HCT116 (cell line): ENCODE measurements around the gene LRG1. TPM values are rescaled to one million over a fixed set of nuclear protein-coding genes. Genes with fewer than 3 reads are reported as not detected.

Experiments
- ATAC-seq: fragments of 200-7000 bp; cut with Tn5 transposase; 2 replicates; pipeline ENCODE4 v1.9.1; 2020; ENCODE audit warnings: mild to moderate bottlenecking, moderate library complexity
- BruUV-seq: library from RNA; stranded (reverse); fragments of 400-500 nt; replicated peaks from 2 replicates; lab custom pipeline; 2021; lab: Mats Ljungman, UMichigan
- CTCF ChIA-PET: fragments of 300-600 bp; sonication (Branson Sonifier 250); formaldehyde crosslinking; loops from one replicate; lab custom pipeline; 2021; ENCODE audit warnings: antibody characterized with exemption; lab: Charles Lee
- POLR2A ChIA-PET: fragments of 300-600, 350-600 bp; sonication (Branson Sonifier 250); formaldehyde crosslinking; loops from one replicate; lab custom pipeline; 2021; ENCODE audit warnings: antibody characterized with exemption; lab: Charles Lee
- RAD21 ChIA-PET, 2 experiments: fragments of 300-600 bp; sonication (Branson Sonifier 250); formaldehyde crosslinking; loops; one replicate each; lab custom pipeline; 2023; ENCODE audit warnings: low total read pairs in 2 of 2; ENCODE audit not compliant: uncharacterized antibody in 2 of 2, unreplicated experiment in 2 of 2, low non-redundant PET in 1 of 2; lab: Charles Lee
- DNase-seq: peaks from one replicate; pipeline ENCODE4 v3.0.0-alpha.2; 2010; ENCODE audit warnings: low read depth, low spot score
- H2AFZ ChIP-seq: fragments of 200-600 bp; shearing (Covaris generic), sonication (generic); 2 replicates; pipeline ENCODE4 v1.6.1; 2017; ENCODE audit warnings: low read depth, mixed run types, mixed read lengths, antibody characterized with exemption, low read length; ENCODE audit not compliant: poor library complexity, severe bottlenecking
- H3K27ac ChIP-seq: 2 replicates; pipeline ENCODE4 v1.5.1; 2012; ENCODE audit warnings: low read depth, low read length
- H3K27me3 ChIP-seq: fragments of 200-600 bp; sonication (generic); 2 replicates; pipeline ENCODE4 v1.6.1; 2016; ENCODE audit warnings: mixed run types, low read length, mixed read lengths; ENCODE audit not compliant: insufficient read depth
- H3K36me3 ChIP-seq, 2 experiments: fragments of 200-500 bp in 1 of 2; fragments of 200-600 bp in 1 of 2; sonication (Bioruptor generic) in 1 of 2; sonication (generic) in 1 of 2; 2 replicates each; pipeline versions ENCODE4 v1.5.1 to v1.6.1; 2014 to 2016; ENCODE audit warnings: low read length in 2 of 2, inconsistent platforms in 1 of 2, mixed read lengths in 1 of 2, mixed run types in 1 of 2; ENCODE audit not compliant: insufficient read depth in 2 of 2, control insufficient read depth in 1 of 2
- H3K4me1 ChIP-seq, 2 experiments: fragments of 200-600 bp in 1 of 2; sonication (generic) in 1 of 2; 2 replicates each; pipeline versions ENCODE4 v1.5.1 to v1.6.1; 2012 to 2017; ENCODE audit warnings: low read length in 2 of 2, inconsistent platforms in 1 of 2, mild to moderate bottlenecking in 1 of 2, mixed read lengths in 1 of 2, mixed run types in 1 of 2, moderate library complexity in 1 of 2; ENCODE audit not compliant: insufficient read depth in 2 of 2, control insufficient read depth in 1 of 2
- H3K4me2 ChIP-seq: fragments of 200-600 bp; sonication (generic); 2 replicates; pipeline ENCODE4 v1.6.1; 2017; ENCODE audit warnings: mixed run types, low read length, mixed read lengths
- H3K4me3 ChIP-seq, 2 experiments: fragments of 200-600 bp in 1 of 2; sonication (generic) in 1 of 2; replicated peaks in 1 of 2; 2 replicates each; pipeline ENCODE4 v1.5.1; 2011 to 2016; ENCODE audit warnings: low read length in 2 of 2, control low read depth in 1 of 2, low read depth in 1 of 2, mild to moderate bottlenecking in 1 of 2, mixed read lengths in 1 of 2, mixed run types in 1 of 2
- H3K79me2 ChIP-seq: fragments of 200-600 bp; sonication (generic); 2 replicates; pipeline ENCODE4 v1.6.1; 2017; ENCODE audit warnings: mild to moderate bottlenecking, mixed run types, low read length, moderate library complexity, mixed read lengths; ENCODE audit not compliant: insufficient read depth
- H3K9ac ChIP-seq: fragments of 200-600 bp; sonication (generic); 2 replicates; pipeline ENCODE4 v1.6.1; 2016; ENCODE audit warnings: low read length, mixed read lengths
- H3K9me2 ChIP-seq: fragments of 200-600 bp; sonication (generic), shearing (Covaris generic); 2 replicates; pipeline ENCODE4 v1.6.1; 2017; ENCODE audit warnings: mixed run types, mild to moderate bottlenecking, moderate library complexity; ENCODE audit not compliant: insufficient read depth
- H3K9me3 ChIP-seq, 2 experiments: fragments of 200-500 bp in 1 of 2; fragments of 200-600 bp in 1 of 2; sonication (Bioruptor generic) in 1 of 2; sonication (generic) in 1 of 2; 2 replicates each; pipeline ENCODE4 v1.6.1; 2014 to 2017; ENCODE audit warnings: low read length in 2 of 2, mixed read lengths in 2 of 2, inconsistent platforms in 1 of 2, low read depth in 1 of 2, mild to moderate bottlenecking in 1 of 2, mixed run types in 1 of 2, moderate library complexity in 1 of 2; ENCODE audit not compliant: control insufficient read depth in 1 of 2, insufficient read depth in 1 of 2
- H4K20me1 ChIP-seq: fragments of 200-600 bp; sonication (generic), shearing (Covaris generic); 2 replicates; pipeline ENCODE4 v1.6.1; 2017; ENCODE audit warnings: mixed run types, mild to moderate bottlenecking, moderate library complexity; ENCODE audit not compliant: insufficient read depth
- CEBPB ChIP-seq: IDR thresholded peaks from 2 replicates; pipeline ENCODE4 v1.6.1; 2012; ENCODE audit warnings: low read depth
- EGR1 ChIP-seq: IDR thresholded peaks from 2 replicates; pipeline ENCODE4 v1.6.1; 2012; ENCODE audit warnings: low read depth
- ELF1 ChIP-seq: IDR thresholded peaks from 2 replicates; pipeline ENCODE4 v1.6.1; 2012; ENCODE audit warnings: low read depth, borderline replicate concordance
- EZH2phosphoT487 ChIP-seq: fragments of 200-600 bp; IDR thresholded peaks from 2 replicates; pipeline ENCODE4 v1.6.1; 2018; ENCODE audit warnings: antibody characterized with exemption, borderline replicate concordance
- FOSL1 ChIP-seq: IDR thresholded peaks from 2 replicates; pipeline ENCODE4 v1.6.1; 2012; ENCODE audit warnings: low read depth
- JUND ChIP-seq: IDR thresholded peaks from 2 replicates; pipeline ENCODE4 v1.6.1; 2012
- POLR2A ChIP-seq: IDR thresholded peaks from 2 replicates; pipeline ENCODE4 v1.7.0; 2011; ENCODE audit warnings: borderline replicate concordance; ENCODE audit not compliant: insufficient read depth, insufficient read length; ENCODE audit errors: extremely low read depth
- RAD21 ChIP-seq: IDR thresholded peaks from 2 replicates; pipeline ENCODE4 v1.6.1; 2012; ENCODE audit warnings: low read depth, mild to moderate bottlenecking
- SRF ChIP-seq: IDR thresholded peaks from 2 replicates; pipeline ENCODE4 v1.6.1; 2012; ENCODE audit warnings: low read depth
- TCF7L2 ChIP-seq: IDR thresholded peaks from 2 replicates; pipeline ENCODE4 v1.7.0; 2011; ENCODE audit warnings: borderline replicate concordance, inconsistent platforms; ENCODE audit not compliant: insufficient read depth, insufficient read length; ENCODE audit errors: extremely low read depth
- YY1 ChIP-seq: IDR thresholded peaks from 2 replicates; pipeline ENCODE4 v1.6.1; 2011; ENCODE audit warnings: low read length, low read depth, moderate library complexity, mild to moderate bottlenecking; ENCODE audit not compliant: insufficient replicate concordance; ENCODE audit errors: extremely low read depth
- ZFX ChIP-seq: fragments of 450-650 bp; IDR thresholded peaks from 2 replicates; pipeline ENCODE4 v1.6.1; 2017
- intact Hi-C: fragments of 100-400 bp; cut with micrococcal nuclease; formaldehyde crosslinking; loops from 2 replicates; pipeline ENCODE4 v1.10.0; 2022
- total RNA-seq: library from RNA; stranded (reverse); gene quantifications from one replicate; pipeline ENCODE4 v1.2.1, GENCODE V29; 2021; ENCODE audit not compliant: unreplicated experiment
- TF ChIP-seq, protein P1 (sequence below): IDR thresholded peaks from 2 replicates; pipeline ENCODE4 v1.6.1; 2011; ENCODE audit warnings: mild to moderate bottlenecking, low read length, moderate library complexity; ENCODE audit not compliant: insufficient replicate concordance; ENCODE audit errors: extremely low read depth
- TF ChIP-seq, protein P2 (sequence below), 3 experiments: fragments of 200-600 bp in 1 of 3; sonication (generic) in 1 of 3; IDR thresholded peaks in 2 of 3; conservative IDR thresholded peaks in 1 of 3; 2 replicates each; pipeline ENCODE4 v1.5.1; 2012 to 2017; ENCODE audit warnings: low read depth in 2 of 3, low read length in 2 of 3, antibody characterized with exemption in 1 of 3, borderline replicate concordance in 1 of 3, control low read depth in 1 of 3, mild to moderate bottlenecking in 1 of 3, mixed read lengths in 1 of 3, mixed run types in 1 of 3, moderate library complexity in 1 of 3; ENCODE audit not compliant: insufficient read depth in 1 of 3

The LRG1 gene
- total RNA-seq, 1 experiment from 2014 or later = 1.3 TPM

DNA sequence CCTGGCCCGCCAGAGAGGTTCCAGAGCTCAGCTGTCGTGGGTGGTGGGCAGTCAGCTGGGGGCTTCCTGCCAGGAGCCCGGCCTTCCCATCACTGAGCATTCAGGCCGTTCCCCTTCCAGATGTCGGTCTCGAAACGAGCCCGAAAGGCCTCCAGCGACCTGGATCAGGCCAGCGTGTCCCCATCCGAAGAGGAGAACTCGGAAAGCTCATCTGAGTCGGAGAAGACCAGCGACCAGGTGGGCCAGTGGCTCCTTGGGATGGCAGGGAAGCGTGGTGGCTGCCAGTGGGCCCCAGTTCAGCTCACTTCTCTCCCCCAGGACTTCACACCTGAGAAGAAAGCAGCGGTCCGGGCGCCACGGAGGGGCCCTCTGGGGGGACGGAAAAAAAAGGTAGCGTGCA lies 48.4 kb downstream of the LRG1 start (continued):
- TF ChIP-seq, protein P1, sequence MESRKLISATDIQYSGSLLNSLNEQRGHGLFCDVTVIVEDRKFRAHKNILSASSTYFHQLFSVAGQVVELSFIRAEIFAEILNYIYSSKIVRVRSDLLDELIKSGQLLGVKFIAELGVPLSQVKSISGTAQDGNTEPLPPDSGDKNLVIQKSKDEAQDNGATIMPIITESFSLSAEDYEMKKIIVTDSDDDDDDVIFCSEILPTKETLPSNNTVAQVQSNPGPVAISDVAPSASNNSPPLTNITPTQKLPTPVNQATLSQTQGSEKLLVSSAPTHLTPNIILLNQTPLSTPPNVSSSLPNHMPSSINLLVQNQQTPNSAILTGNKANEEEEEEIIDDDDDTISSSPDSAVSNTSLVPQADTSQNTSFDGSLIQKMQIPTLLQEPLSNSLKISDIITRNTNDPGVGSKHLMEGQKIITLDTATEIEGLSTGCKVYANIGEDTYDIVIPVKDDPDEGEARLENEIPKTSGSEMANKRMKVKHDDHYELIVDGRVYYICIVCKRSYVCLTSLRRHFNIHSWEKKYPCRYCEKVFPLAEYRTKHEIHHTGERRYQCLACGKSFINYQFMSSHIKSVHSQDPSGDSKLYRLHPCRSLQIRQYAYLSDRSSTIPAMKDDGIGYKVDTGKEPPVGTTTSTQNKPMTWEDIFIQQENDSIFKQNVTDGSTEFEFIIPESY = no peak
- TF ChIP-seq ELF1 = no peak
- TF ChIP-seq POLR2A = no peak
- no peak for TF ChIP-seq EZH2phosphoT487
- no peak for TF ChIP-seq EGR1
- TF ChIP-seq SRF = no peak
- no peak for TF ChIP-seq YY1
- TF ChIP-seq ZFX = no peak
- no peak for TF ChIP-seq TCF7L2
- no peak for TF ChIP-seq CEBPB
- no peak for TF ChIP-seq RAD21

DNA sequence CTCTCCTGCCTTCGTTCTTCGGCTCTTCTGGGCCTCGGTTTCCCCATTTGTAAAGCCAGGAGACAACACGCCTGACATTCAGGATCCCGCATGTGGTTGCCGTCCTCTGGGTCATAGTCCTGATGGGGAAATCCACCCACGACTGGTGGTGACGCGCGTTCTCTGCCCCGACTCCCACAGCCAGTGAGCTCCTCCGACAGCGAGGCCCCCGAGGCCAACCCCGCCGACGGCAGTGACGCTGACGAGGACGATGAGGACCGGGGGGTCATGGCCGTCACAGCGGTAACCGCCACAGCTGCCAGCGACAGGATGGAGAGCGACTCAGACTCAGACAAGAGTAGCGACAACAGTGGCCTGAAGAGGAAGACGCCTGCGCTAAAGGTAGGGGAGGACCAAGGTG lies 51.3 kb downstream of the LRG1 start:
- H3K79me2 ChIP-seq = peaks cover 2% of the 10 kb centered on the region; the same call in 1 of the 2 replicates
- no peaks in the 10 kb centered on the region for H3K9me2 ChIP-seq
- intact Hi-C loops = no loop called here
- BruUV-seq = no TSS peak
- H4K20me1 ChIP-seq = no peaks in the 10 kb centered on the region
- ATAC-seq (no peak), DNase-seq (no peak)
- no peak overlapping the region for H3K9ac ChIP-seq
- no peaks in the 10 kb centered on the region for H3K27me3 ChIP-seq
- peaks cover 6 to 24% of the 10 kb centered on the region in 2 experiments; a peak in 3 of 4 replicates for H3K36me3 ChIP-seq
- ChIA-PET CTCF (no interaction called here), POLR2A (no interaction called here), RAD21 (no interaction called here)
- no peak overlapping the region for H3K4me2 ChIP-seq
- no peak for TF ChIP-seq EGR1
- TF ChIP-seq ZFX = no peak
- TF ChIP-seq, protein P2, sequence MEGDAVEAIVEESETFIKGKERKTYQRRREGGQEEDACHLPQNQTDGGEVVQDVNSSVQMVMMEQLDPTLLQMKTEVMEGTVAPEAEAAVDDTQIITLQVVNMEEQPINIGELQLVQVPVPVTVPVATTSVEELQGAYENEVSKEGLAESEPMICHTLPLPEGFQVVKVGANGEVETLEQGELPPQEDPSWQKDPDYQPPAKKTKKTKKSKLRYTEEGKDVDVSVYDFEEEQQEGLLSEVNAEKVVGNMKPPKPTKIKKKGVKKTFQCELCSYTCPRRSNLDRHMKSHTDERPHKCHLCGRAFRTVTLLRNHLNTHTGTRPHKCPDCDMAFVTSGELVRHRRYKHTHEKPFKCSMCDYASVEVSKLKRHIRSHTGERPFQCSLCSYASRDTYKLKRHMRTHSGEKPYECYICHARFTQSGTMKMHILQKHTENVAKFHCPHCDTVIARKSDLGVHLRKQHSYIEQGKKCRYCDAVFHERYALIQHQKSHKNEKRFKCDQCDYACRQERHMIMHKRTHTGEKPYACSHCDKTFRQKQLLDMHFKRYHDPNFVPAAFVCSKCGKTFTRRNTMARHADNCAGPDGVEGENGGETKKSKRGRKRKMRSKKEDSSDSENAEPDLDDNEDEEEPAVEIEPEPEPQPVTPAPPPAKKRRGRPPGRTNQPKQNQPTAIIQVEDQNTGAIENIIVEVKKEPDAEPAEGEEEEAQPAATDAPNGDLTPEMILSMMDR (IDR thresholded peaks at IDR 0.05 in 2 of 3, conservative IDR thresholded peaks at IDR 0.05 in 1 of 3; ENCODE audit: borderline replicate concordance in 1 of 3, insufficient read depth in 1 of 3, low read depth in 2 of 3, low read length in 2 of 3) = no peak
- no peak for TF ChIP-seq FOSL1
- TF ChIP-seq JUND = no peak
- no peaks in the 10 kb centered on the region for H3K4me1 ChIP-seq
- H3K4me3 ChIP-seq = no peak overlapping the region
- no peak overlapping the region for H2AFZ ChIP-seq
- H3K9me3 ChIP-seq = peaks cover 0 to 4% of the 10 kb centered on the region in 2 experiments; a peak in 1 of 4 replicates
- no peak overlapping the region for H3K27ac ChIP-seq
